GM18861 (cell line): ENCODE measurements around the gene IQCC.

ENCODE experiments used
- ATAC-seq: cut with Tn5 transposase; IDR thresholded peaks from one replicate; pipeline ENCODE4 v1.9.1; 2021; ENCODE audit not compliant: unreplicated experiment

The IQCC gene

GRCh38 chr1:32195531-32195930 is 9.9 kb upstream of the IQCC start:
- no peak for ATAC-seq

- no peak for ATAC-seq
Measured at GRCh38 chr1:32195972-32196823, 9.3 kb upstream of the IQCC start.

- ATAC-seq, result no peak
Measured at GRCh38 chr1:32197074-32197473, 8.4 kb upstream of the IQCC start.

- no peak for ATAC-seq
Measured at GRCh38 chr1:32197837-32198236, 7.6 kb upstream of the IQCC start.

- no peak for ATAC-seq
Measured at GRCh38 chr1:32198237-32199042, 7.0 kb upstream of the IQCC start.

GRCh38 chr1:32199043-32199716 is 6.3 kb upstream of the IQCC start:
- no peak for ATAC-seq

GRCh38 chr1:32199717-32200072 is 5.8 kb upstream of the IQCC start:
- no peak for ATAC-seq

- ATAC-seq, result no peak
Measured at GRCh38 chr1:32200226-32201010, 5.1 kb upstream of the IQCC start, which contains the start of gene CCDC28B. TSS of gene CCDC28B (plus strand) at chr1:32200595. CDS start at chr1:32201936, 1,341 bp downstream.

GRCh38 chr1:32201011-32201855 is 4.2 kb upstream of the IQCC start:
- ATAC-seq, result no peak

- ATAC-seq, result no peak
Measured at GRCh38 chr1:32204943-32205361, 519 bp upstream of the IQCC start.

GRCh38 chr1:32208469-32208868 is 3.0 kb downstream of the IQCC start:
- ATAC-seq, result no peak

GRCh38 chr1:32208891-32209328 is 3.4 kb downstream of the IQCC start, which contains the start of gene DCDC2B:
TSS of gene DCDC2B (plus strand) at chr1:32209089. CDS start at chr1:32209094, 5 bp downstream.
- no peak for ATAC-seq

- no peak for ATAC-seq
Measured at GRCh38 chr1:32215629-32216480, 10.4 kb downstream of the IQCC start.

- no peak for ATAC-seq
Measured at GRCh38 chr1:32216566-32216965, 11.1 kb downstream of the IQCC start.

GRCh38 chr1:32219022-32219421 is 13.6 kb downstream of the IQCC start:
- ATAC-seq, result no peak

GRCh38 chr1:32220746-32221580 is 15.5 kb downstream of the IQCC start:
- ATAC-seq, result no peak

- ATAC-seq, result no peak
Measured at GRCh38 chr1:32221581-32221979, 16.1 kb downstream of the IQCC start.
